SU-DHL-6 (cell line): ENCODE results near the gene ELMO1.

Experiments used
- H2AFZ ChIP-seq: fragments of 200-600 bp; sonication (generic); 2 replicates; pipeline ENCODE4 v1.6.1; 2014; ENCODE audit warnings: low read depth, mild to moderate bottlenecking, moderate library complexity, mixed read lengths, antibody characterized with exemption, low read length; ENCODE audit not compliant: severe bottlenecking
- H3F3A ChIP-seq: fragments of 200-600 bp; shearing (Covaris generic); 2 replicates; pipeline ENCODE4 v1.6.0; 2016; ENCODE audit warnings: antibody characterized with exemption, mild to moderate bottlenecking; ENCODE audit not compliant: insufficient read depth
- H3K27ac ChIP-seq: fragments of 200-600 bp; sonication (generic); 2 replicates; pipeline ENCODE4 v1.5.1; 2016; ENCODE audit warnings: low read depth, mild to moderate bottlenecking, low read length, moderate library complexity, mixed read lengths
- H3K27me3 ChIP-seq: fragments of 200-600 bp; sonication (generic), shearing (Covaris generic); 2 replicates; pipeline ENCODE4 v1.6.0; 2014; ENCODE audit warnings: mild to moderate bottlenecking, low read length
- H3K36me3 ChIP-seq: fragments of 200-600 bp; sonication (generic); 2 replicates; pipeline ENCODE4 v1.6.1; 2014; ENCODE audit warnings: mild to moderate bottlenecking, low read length, mixed read lengths
- H3K4me2 ChIP-seq: fragments of 300-600, 200-600 bp; shearing (Covaris generic), sonication (generic); 2 replicates; pipeline ENCODE4 v1.6.0; 2014; ENCODE audit warnings: low read length, low read depth, mild to moderate bottlenecking; ENCODE audit not compliant: poor library complexity, severe bottlenecking
- H3K4me3 ChIP-seq: fragments of 200-600 bp; sonication (generic); 2 replicates; pipeline ENCODE4 v1.5.1; 2014; ENCODE audit warnings: antibody characterized with exemption, low read length, mild to moderate bottlenecking, mixed read lengths; ENCODE audit not compliant: insufficient read depth, poor library complexity, severe bottlenecking
- H3K79me2 ChIP-seq: fragments of 200-600 bp; sonication (generic); 2 replicates; pipeline ENCODE4 v1.6.1; 2014; ENCODE audit warnings: mild to moderate bottlenecking, low read length, moderate library complexity; ENCODE audit not compliant: insufficient read depth
- H3K9ac ChIP-seq: fragments of 200-600 bp; sonication (generic); 2 replicates; pipeline ENCODE4 v1.7.0; 2014; ENCODE audit warnings: mild to moderate bottlenecking, low read length
- H3K9me2 ChIP-seq: fragments of 200-600 bp; sonication (generic); replicated peaks from 2 replicates; pipeline ENCODE4 v1.6.1; 2014; ENCODE audit warnings: low read length; ENCODE audit not compliant: insufficient read depth
- H3K9me3 ChIP-seq: fragments of 200-600 bp; sonication (generic); 2 replicates; pipeline ENCODE4 v1.6.1; 2014; ENCODE audit warnings: low read length, mixed read lengths; ENCODE audit not compliant: insufficient read depth
- H4K20me1 ChIP-seq: fragments of 200-600 bp; sonication (generic); 2 replicates; pipeline ENCODE4 v1.6.1; 2014; ENCODE audit warnings: low read depth, mild to moderate bottlenecking, antibody characterized with exemption, low read length, moderate library complexity, mixed read lengths
- CTCF ChIP-seq: fragments of 200-600 bp; sonication (generic); IDR thresholded peaks from one replicate; pipeline ENCODE4 v1.5.1; 2017; ENCODE audit warnings: antibody characterized with exemption, mild to moderate bottlenecking, low read length, moderate library complexity; ENCODE audit not compliant: insufficient read depth, poor library complexity, severe bottlenecking
- EZH2phosphoT487 ChIP-seq: fragments of 200-600 bp; sonication (generic), shearing (Covaris generic); conservative IDR thresholded peaks from 2 replicates; pipeline ENCODE4 v1.6.1; 2018; ENCODE audit warnings: mild to moderate bottlenecking, antibody characterized with exemption, low read length, moderate library complexity, mixed read lengths

The ELMO1 gene

GRCh38 chr7:36985316-36985715 lies 463.3 kb downstream of the ELMO1 start:
- no peaks in the 10 kb centered on the region for H3K79me2 ChIP-seq
- H3K9me3 ChIP-seq, result no peaks in the 10 kb centered on the region
- no peaks in the 10 kb centered on the region for H4K20me1 ChIP-seq
- H3K4me3 ChIP-seq, result no peak overlapping the region
- H3K9ac ChIP-seq, result no peak overlapping the region
- no peak overlapping the region for H3K4me2 ChIP-seq
- H3K36me3 ChIP-seq, result no peaks in the 10 kb centered on the region
- TF ChIP-seq EZH2phosphoT487 (no peak), CTCF (no peak)
- no peak overlapping the region for H2AFZ ChIP-seq
- H3K27me3 ChIP-seq, result no peaks in the 10 kb centered on the region
- no peaks in the 10 kb centered on the region for H3K9me2 ChIP-seq
- 0 out of 2 replicates have a peak, but pooled peaks cover 5% of the 10 kb centered on the region for H3F3A ChIP-seq
- no peak overlapping the region for H3K27ac ChIP-seq

DNA sequence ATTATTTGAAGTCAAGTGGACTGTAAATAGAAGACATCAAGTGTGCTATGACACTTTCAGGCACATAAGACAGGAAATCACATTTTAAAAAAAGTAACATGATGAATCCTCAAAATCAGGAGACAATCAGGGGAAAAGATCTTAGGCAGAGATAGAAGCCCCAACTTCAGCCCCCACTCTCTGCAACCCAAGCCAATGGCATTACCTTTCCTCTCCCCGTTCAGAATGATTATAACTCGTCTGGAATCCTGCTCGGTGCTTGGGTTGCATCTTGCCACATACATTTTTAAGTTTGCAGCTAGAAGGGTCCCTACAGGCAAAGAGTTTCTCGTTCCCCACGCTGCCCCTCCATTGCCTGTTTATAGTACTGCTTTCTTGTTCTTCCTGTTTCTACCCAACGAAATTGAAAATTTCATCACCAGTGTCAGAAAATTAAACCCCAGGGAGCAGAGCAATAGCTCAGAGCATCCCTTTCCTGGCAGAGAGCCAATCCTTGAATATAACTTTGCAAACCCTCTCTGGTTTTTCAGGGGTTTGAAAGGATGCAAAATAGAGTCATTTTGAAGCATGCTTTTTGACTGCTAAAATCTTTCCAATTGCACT lies 463.9 kb downstream of the ELMO1 start:
- H3K27me3 ChIP-seq, result no peaks in the 10 kb centered on the region
- H3K4me2 ChIP-seq, result no peak overlapping the region
- 0 out of 2 replicates have a peak, but pooled peaks cover 5% of the 10 kb centered on the region for H3F3A ChIP-seq
- H3K4me3 ChIP-seq, result no peak overlapping the region
- no peaks in the 10 kb centered on the region for H4K20me1 ChIP-seq
- no peaks in the 10 kb centered on the region for H3K9me2 ChIP-seq
- no peaks in the 10 kb centered on the region for H3K79me2 ChIP-seq
- H3K27ac ChIP-seq, result no peak overlapping the region
- no peaks in the 10 kb centered on the region for H3K36me3 ChIP-seq
- TF ChIP-seq CTCF (no peak), EZH2phosphoT487 (no peak)
- no peak overlapping the region for H3K9ac ChIP-seq
- no peaks in the 10 kb centered on the region for H3K9me3 ChIP-seq
- no peak overlapping the region for H2AFZ ChIP-seq

GRCh38 chr7:36984041-36984521 lies 464.6 kb downstream of the ELMO1 start:
- H3K79me2 ChIP-seq, result no peaks in the 10 kb centered on the region
- H2AFZ ChIP-seq, result no peak overlapping the region
- no peak overlapping the region for H3K4me3 ChIP-seq
- no peak overlapping the region for H3K9ac ChIP-seq
- no peak overlapping the region for H3K4me2 ChIP-seq
- H3K27me3 ChIP-seq, result no peaks in the 10 kb centered on the region
- H3K9me2 ChIP-seq, result no peaks in the 10 kb centered on the region
- H3K9me3 ChIP-seq, result no peaks in the 10 kb centered on the region
- no peak overlapping the region for H3K27ac ChIP-seq
- H3F3A ChIP-seq, result 0 out of 2 replicates have a peak, but pooled peaks cover 5% of the 10 kb centered on the region
- TF ChIP-seq EZH2phosphoT487 (no peak), CTCF (no peak)
- H4K20me1 ChIP-seq, result no peaks in the 10 kb centered on the region
- H3K36me3 ChIP-seq, result no peaks in the 10 kb centered on the region
